IPS DF 19.7 (cell line): ENCODE measurements around the gene SPRED3.

Experiments
- DNase-seq: peaks from one replicate; pipeline ENCODE4 v3.0.0-alpha.2; 2013; ENCODE audit warnings: low read depth, low spot score

Gene SPRED3

DNA sequence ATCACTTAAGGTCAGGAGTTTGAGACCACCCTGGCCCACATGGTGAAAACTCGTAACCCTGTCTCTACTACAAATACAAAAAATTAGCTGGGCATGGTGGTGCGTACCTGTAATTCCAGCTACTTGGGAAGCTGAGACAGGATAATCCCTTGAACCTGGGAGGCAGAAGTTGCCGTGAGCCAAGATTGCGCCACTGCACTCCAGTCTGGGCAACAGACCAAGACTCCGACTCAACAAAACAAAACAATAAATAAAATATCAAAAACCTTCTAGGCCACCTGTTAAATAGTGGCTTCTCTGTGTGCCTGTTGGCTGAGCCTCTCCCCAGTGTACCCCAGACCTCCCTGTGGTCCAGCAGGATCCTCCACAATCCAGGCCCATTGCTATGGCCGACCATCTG, 17.4 kb upstream of the SPRED3 start:
- no peak for DNase-seq

DNA sequence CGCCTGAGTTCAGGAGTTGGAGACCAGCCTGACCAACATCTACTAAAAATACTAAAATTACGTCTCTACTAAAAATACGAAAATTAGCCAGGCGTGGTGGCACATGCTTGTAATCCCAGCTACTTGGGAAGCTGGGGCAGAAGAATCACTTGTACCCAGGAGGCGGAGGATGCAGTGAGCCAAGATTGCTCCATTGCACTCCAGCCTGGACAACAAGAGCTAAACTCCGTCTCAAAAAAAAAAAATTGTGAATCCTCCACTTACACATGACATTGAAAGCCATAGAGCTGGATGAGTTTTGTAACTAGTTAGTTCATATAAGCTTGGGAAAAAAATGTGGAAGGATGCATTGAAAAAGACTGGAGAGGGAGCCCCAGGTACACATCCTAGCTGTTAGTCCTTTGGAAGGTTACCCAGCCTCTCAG, 14.6 kb upstream of the SPRED3 start:
- no peak for DNase-seq

DNA sequence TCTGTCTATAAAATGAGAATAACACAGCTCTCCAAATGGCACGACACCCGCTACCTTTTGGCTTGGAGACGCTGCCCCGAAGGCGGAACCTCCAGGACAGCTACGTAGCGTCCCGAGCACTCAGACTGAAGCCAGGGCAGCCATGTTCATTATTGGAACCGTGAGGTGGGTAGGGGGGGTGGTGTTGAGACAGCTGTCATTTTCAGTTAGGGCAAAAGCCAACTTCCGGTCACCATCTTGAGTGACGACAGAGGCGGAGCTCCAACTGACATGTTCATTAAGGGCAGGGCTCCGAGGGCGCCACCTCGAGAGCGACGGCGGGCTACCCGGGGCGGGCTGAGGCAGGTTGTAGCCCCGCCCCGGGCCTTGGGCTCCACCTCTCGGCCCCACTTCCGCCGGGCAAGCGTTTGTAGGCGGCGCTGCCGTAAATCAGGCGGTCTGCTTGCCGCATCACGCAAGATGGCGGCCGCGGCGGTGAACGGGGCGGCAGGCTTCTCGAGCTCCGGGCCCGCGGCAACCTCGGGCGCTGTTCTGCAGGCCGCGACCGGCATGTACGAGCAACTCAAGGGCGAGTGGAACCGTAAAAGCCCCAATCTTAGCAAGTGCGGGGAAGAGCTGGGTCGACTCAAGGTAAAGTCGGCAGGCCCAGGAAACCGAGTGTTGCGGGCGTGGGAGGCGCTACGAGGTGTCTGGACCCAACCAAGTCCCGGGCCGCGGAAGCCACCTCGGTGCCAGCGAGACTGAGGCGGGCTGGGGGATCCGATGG, 14.0 kb upstream of the SPRED3 start, which contains the start of gene PSMD8:
PSMD8 (plus strand) TSS at position 240 of the 766 bp plus-strand sequence; CDS start at position 271, 31 bp downstream.
- peak; percentile 99 for DNase-seq

- no peak for DNase-seq
Observed at GRCh38 chr19:38375098-38375493, 13.4 kb upstream of the SPRED3 start.

GRCh38 chr19:38375748-38376147, 12.7 kb upstream of the SPRED3 start:
- no peak for DNase-seq

GRCh38 chr19:38376576-38376975, 11.9 kb upstream of the SPRED3 start:
- DNase-seq, result no peak

GRCh38 chr19:38377052-38377451, 11.4 kb upstream of the SPRED3 start:
- DNase-seq, result no peak

DNA sequence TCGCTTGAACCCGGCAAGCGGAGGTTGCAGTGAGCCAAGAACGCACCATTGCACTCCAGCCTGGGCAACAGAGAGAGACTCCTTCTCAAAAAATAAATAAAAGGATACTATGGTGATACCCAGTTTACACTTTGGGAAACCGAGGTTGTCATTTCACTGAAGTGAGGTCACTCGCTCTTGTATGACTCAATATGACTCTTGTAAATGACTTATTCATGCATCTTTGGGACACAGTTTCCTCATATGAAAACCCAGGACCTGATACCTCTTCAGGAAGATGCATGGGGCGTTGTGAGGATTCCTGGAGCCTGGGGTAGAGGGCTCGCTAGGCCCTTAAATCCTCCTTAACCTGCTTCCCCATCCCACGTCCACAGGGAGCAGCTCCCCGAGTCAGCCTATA, 9.6 kb upstream of the SPRED3 start:
- DNase-seq, result no peak

GRCh38 chr19:38381138-38381537, 7.4 kb upstream of the SPRED3 start:
- no peak for DNase-seq

GRCh38 chr19:38383184-38383583, 5.3 kb upstream of the SPRED3 start:
- no peak for DNase-seq

DNA sequence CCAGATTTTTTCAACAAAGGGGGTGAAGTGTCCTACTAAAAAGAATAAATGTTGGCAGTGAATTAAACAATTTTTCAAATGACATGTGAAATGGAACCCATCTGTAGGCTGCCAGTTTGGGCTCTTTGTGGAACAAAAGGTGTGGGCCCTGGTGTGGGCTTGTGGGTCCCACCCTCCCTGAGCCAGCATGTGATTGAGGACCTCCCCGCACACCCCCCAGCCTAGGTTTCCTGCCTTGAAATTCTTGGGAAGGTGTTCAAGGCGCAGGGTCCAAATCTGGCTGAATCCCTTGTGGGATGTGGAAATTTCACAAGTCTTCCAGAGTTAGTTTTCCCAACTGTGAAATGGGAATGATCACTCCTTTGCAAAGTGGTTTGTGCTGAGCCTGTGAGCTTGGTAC, 4.8 kb upstream of the SPRED3 start:
- DNase-seq, result no peak

GRCh38 chr19:38384209-38385027, 4.1 kb upstream of the SPRED3 start:
- DNase-seq, result no peak

DNA sequence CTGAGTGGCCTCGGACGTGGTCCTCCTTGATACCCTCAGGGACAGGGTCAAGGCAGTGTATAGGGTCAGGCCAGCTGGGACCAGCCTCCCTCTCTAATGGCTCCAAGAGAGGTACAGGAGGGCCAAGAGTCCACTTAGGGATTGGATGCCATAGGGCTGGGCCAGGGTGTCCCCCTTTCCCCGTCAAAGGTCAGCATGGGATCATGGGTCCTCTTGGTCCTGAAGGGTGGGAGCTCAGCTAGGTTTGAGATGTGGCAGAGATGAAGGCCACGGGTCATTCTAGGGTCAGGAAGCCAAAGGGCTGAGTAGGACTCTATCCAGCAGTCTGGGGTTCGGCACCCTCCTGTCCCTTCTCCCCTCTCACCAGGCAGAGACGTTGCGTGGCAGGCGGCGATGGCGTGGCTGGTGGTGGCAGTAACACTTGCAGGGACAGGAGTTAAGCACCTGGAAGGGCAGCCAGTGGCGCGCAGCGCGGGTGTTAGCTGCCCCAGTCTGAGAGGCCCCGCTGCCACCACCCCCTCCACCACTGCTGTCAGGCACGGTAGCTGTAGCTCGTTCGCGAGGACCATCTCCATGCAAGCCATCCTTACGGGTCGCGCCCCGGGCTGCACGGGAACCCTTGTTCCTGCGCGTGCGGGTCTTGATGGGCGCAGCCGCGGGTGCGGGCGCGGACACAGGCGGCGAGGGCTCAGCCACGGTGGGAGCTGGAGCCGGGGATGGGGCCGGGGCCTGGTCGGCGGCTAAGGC, 3.3 kb upstream of the SPRED3 start:
- DNase-seq, result no peak

DNA sequence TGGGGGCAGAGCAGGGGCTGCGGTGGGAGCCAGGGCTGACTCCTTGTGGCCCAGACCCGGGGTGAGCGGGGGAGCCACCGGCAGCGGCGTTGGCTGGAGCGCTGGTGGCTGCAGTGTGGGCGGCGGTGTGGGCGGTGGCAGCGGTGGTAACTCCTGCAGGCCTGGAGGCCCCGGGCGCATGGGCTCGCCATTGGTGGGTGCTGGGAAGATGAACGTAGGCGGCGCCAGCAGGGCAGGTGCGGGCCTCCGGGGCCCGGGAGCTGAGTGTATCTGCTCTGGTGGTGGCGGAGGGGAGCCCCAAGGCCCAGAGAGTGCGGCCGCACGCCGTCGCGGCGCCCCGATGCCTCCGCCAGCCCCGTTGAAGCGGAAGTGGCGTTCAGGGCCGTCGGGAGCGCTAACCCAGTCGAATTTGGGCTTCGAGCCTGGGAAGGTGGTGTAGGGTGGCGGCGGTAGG, 2.7 kb upstream of the SPRED3 start:
- no peak for DNase-seq

DNA sequence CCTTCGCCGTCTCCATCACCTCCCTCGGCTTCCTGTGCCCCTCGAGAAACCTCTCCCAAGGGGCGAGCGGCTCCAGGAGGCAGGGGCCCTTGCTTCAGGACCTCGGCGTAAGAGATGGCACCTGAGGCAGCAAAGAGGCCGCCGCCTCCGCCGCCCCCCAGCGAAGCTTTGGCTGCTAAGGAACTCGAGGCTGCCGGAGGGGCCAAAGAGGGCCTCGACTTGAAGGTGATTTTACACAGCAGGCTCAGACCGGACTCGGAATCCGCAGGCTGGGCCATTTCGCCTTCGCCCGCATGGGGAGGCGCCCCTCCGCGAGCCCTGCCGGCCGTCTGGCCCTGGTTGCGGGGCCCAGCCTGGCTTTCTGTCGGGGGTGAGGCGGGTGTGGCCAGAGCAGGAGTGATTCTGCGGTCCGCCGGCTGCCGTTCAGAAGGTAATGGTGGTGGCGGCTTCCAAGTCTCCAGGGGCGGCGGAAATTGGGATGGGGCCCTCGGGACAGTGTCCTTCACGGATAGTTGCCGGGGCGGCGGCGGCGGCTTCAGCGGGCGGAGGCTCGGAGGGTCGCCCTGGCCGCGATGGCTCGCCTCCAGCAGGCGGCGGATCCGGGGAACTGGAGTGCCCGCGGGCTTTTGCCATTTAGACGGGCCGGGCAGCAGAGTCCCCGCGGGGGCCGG, 2.1 kb upstream of the SPRED3 start:
- DNase-seq, result no peak

DNA sequence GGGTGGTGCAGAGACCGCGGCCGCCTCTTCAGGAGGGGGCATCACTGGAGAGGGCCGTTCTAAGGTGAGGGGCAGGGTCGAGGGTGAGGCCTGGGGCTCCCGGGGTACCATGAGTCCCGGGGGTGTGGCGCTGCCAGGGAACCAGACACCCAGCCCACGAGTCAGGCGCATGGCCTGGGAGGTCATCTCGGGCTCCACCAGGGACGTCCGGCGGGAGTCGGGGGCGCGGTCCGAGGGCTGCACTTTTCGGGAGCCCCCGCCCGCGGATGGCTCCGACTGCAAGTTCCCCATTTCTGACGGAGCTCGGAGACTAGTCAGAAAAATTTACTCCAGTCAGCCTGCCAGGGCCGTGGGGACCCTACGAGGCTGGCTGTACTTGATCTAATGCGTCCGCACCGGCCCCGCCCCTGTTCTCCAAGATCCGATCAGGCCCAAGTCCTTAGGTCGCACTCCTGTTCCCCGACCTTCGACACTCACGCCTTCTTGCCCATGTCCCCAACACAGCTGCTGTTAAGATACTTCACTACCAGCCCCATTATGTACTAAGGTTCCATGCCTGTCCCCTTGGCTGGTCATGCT, 1.4 kb upstream of the SPRED3 start:
- no peak for DNase-seq

DNA sequence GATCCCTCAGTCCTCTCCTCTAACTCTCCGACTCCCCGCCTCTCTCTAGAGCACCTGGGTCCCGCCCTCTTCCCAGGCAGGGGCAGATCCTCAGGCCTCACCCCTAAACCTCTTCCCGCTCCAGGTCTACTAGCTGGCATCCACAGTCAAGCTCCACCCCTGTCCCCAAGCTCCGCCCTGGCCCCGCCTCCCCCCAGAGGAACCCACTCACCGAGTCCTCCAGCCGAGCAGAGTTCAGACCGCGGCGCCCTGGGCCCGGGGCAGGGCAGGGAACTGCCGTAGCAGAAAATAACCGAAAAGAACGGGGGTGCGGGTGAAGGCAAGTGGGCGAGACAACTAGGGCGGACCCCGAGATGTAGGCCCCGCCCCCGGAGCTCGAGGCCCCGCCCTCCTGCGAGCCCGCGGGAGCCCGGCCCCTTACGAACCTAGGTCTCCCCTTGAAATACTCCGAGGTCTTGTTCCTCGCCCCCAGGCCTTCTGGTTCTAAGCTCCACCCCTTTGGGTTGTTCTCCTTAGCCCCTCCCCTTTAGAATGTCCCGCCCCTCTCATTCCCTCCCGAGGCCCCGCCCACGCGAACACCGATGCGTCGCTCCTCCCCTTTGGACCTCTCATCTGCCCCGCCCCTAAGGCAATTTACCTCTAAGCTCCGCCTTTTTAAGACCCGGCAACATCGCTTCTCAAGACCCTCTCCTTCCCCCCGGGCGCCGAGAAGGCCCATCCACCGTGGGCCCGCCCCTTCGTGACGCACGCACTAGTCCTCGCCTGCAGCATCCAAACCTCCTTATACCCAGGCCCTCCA, 748 bp upstream of the SPRED3 start, which contains the start of gene GGN:
GGN (minus strand) TSS at position 485 of the 799 bp plus-strand sequence. CDS start 773 bp downstream, outside the sequence.
- peak; percentile 80 for DNase-seq

- no peak for DNase-seq
Observed at GRCh38 chr19:38389101-38389925, 816 bp downstream of the SPRED3 start.
